GM12878 (cell line): Measurements from ENCODE around the gene RPS2. TPM values are rescaled to one million over a fixed set of nuclear protein-coding genes. Genes with fewer than 3 reads are reported as not detected.

Experiments used
- ATAC-seq: fragments of 200-7000 bp; cut with Tn5 transposase; 3 replicates; pipeline ENCODE4 v1.9.1; 2020; ENCODE audit warnings: mild to moderate bottlenecking, moderate library complexity
- BruUV-seq: library from RNA; stranded (reverse); fragments of 400-500 nt; replicated peaks from 2 replicates; lab custom pipeline; 2021; lab: Mats Ljungman, UMichigan
- CTCF ChIA-PET: fragments of 300-600 bp; sonication (Branson Sonifier 250); formaldehyde crosslinking; extraction: SDS; loops from one replicate; lab custom pipeline; 2021; ENCODE audit warnings: inconsistent platforms; lab: Yijun Ruan, JAX
- POLR2A ChIA-PET: fragments of 350-600 bp; formaldehyde crosslinking; extraction: SDS; loops from one replicate; lab custom pipeline; 2021; ENCODE audit warnings: inconsistent platforms; lab: Charles Lee
- RAD21 ChIA-PET: fragments of 300-600 bp; sonication (Branson Sonifier 250); formaldehyde crosslinking; loops from one replicate; lab custom pipeline; 2023; ENCODE audit warnings: antibody characterized with exemption; ENCODE audit not compliant: unreplicated experiment; lab: Charles Lee
- SMC1A ChIA-PET: fragments of 300-600 bp; sonication (Branson Sonifier 250); formaldehyde crosslinking; loops from one replicate; lab custom pipeline; 2023; ENCODE audit not compliant: unreplicated experiment, uncharacterized antibody; lab: Charles Lee
- DNase-seq: peaks from one replicate; pipeline ENCODE4 v3.0.0-alpha.2; 2011; ENCODE audit warnings: low read depth, low spot score
- FAIRE-seq: peaks from 3 replicates; lab custom pipeline; 2011; peaks lifted over from hg19 to GRCh38; lab: Jason Lieb, UNC
- H2AFZ ChIP-seq: 2 replicates; pipeline ENCODE4 v1.6.0; 2011; ENCODE audit warnings: low read depth, low read length, control low read depth; ENCODE audit not compliant: control insufficient read depth
- H3K27ac ChIP-seq: 2 replicates; pipeline ENCODE4 v1.5.1; 2011; ENCODE audit warnings: control low read depth; ENCODE audit not compliant: control insufficient read depth, insufficient read depth
- H3K27me3 ChIP-seq, 2 experiments: replicated peaks in 1 of 2; 2 replicates each; pipeline versions ENCODE4 v1.6.0 to v1.6.1; 2011; ENCODE audit warnings: low read length in 1 of 2; ENCODE audit not compliant: control insufficient read depth in 2 of 2, insufficient read depth in 2 of 2
- H3K36me3 ChIP-seq, 2 experiments: 2 replicates each; pipeline ENCODE4 v1.5.1; 2011; ENCODE audit warnings: low read length in 1 of 2; ENCODE audit not compliant: control insufficient read depth in 2 of 2, insufficient read depth in 2 of 2
- H3K4me1 ChIP-seq: 2 replicates; pipeline ENCODE4 v1.6.1; 2011; ENCODE audit warnings: mild to moderate bottlenecking, low read length, moderate library complexity, mixed read lengths; ENCODE audit not compliant: control insufficient read depth, insufficient read depth
- H3K4me2 ChIP-seq: 2 replicates; pipeline ENCODE4 v1.6.0; 2011; ENCODE audit warnings: control low read depth; ENCODE audit not compliant: control insufficient read depth, insufficient read depth
- H3K4me3 ChIP-seq: fragments of 200-600 bp; sonication (generic); 2 replicates; pipeline ENCODE4 v1.5.1; 2016
- H3K79me2 ChIP-seq: 2 replicates; pipeline ENCODE4 v1.6.0; 2011; ENCODE audit warnings: low read length; ENCODE audit not compliant: control insufficient read depth, insufficient read depth
- H3K9ac ChIP-seq: 2 replicates; pipeline ENCODE4 v1.8.0; 2011; ENCODE audit warnings: low read length, control low read depth, mixed read lengths; ENCODE audit not compliant: control insufficient read depth, insufficient read depth
- H3K9me3 ChIP-seq: replicated peaks from 3 replicates; pipeline ENCODE4 v1.5.1; 2011; ENCODE audit warnings: mild to moderate bottlenecking, low read length; ENCODE audit not compliant: control insufficient read depth, insufficient read depth
- H4K20me1 ChIP-seq: 2 replicates; pipeline ENCODE4 v1.6.0; 2011; ENCODE audit not compliant: control insufficient read depth, insufficient read depth
- E4F1 ChIP-seq: fragments of 450-650 bp; IDR thresholded peaks from 2 replicates; pipeline ENCODE4 v1.6.1; 2018; ENCODE audit warnings: borderline replicate concordance, mild to moderate bottlenecking; ENCODE audit not compliant: partially characterized antibody
- GABPA ChIP-seq: IDR thresholded peaks from 2 replicates; pipeline ENCODE4 v1.6.1; 2014; ENCODE audit warnings: antibody characterized with exemption, low read depth, mild to moderate bottlenecking, inconsistent platforms
- GATAD2B ChIP-seq: fragments of 450-650 bp; conservative IDR thresholded peaks from 2 replicates; pipeline ENCODE4 v1.6.1; 2017; ENCODE audit warnings: low read depth, mild to moderate bottlenecking, moderate library complexity
- HCFC1 ChIP-seq: fragments of 150-350 bp; IDR thresholded peaks from 2 replicates; pipeline ENCODE4 v1.6.1; 2014; ENCODE audit warnings: low read length
- KAT2A ChIP-seq: conservative IDR thresholded peaks from 2 replicates; pipeline ENCODE4 v1.6.1; 2011; ENCODE audit warnings: low read depth, low read length; ENCODE audit not compliant: control insufficient read depth
- LARP7 ChIP-seq: fragments of 450-650 bp; IDR thresholded peaks from 2 replicates; pipeline ENCODE4 v1.6.1; 2017; ENCODE audit warnings: mild to moderate bottlenecking
- MEF2A ChIP-seq: IDR thresholded peaks from 2 replicates; pipeline ENCODE4 v1.6.1; 2011; ENCODE audit warnings: low read depth, mild to moderate bottlenecking, low read length, moderate library complexity; ENCODE audit not compliant: insufficient read depth
- MTA2 ChIP-seq: fragments of 450-650 bp; IDR thresholded peaks from 2 replicates; pipeline ENCODE4 v1.6.1; 2016; ENCODE audit warnings: low read depth, mild to moderate bottlenecking, moderate library complexity
- RBBP5 ChIP-seq: fragments of 200-600 bp; sonication (generic); conservative IDR thresholded peaks from 2 replicates; pipeline ENCODE4 v1.6.1; 2016
- SMAD5 ChIP-seq: IDR thresholded peaks from 2 replicates; pipeline ENCODE4 v1.6.1; 2016; ENCODE audit warnings: antibody characterized with exemption, low read depth
- STAT1 ChIP-seq: fragments of 450-650 bp; conservative IDR thresholded peaks from 2 replicates; pipeline ENCODE4 v1.6.1; 2014; ENCODE audit warnings: antibody characterized with exemption, mild to moderate bottlenecking
- WRNIP1 ChIP-seq: IDR thresholded peaks from 2 replicates; pipeline ENCODE4 v1.6.1; 2011; ENCODE audit warnings: low read depth, low read length, improper control_type of control experiment, borderline replicate concordance
- YBX1 ChIP-seq: fragments of 450-650 bp; IDR thresholded peaks from 2 replicates; pipeline ENCODE4 v1.6.1; 2016; ENCODE audit warnings: antibody characterized with exemption
- ZBED1 ChIP-seq: IDR thresholded peaks from 2 replicates; pipeline ENCODE4 v1.6.1; 2016; ENCODE audit warnings: borderline replicate concordance
- WGBS: methylation state at CpG from one replicate; pipeline ENCODE4 v1.1.6; 2016; ENCODE audit warnings: low lambda C conversion rate; ENCODE audit not compliant: insufficient replicate concordance, insufficient coverage; ENCODE audit errors: missing lambda C conversion rate; 5-methylcytosine and 5-hydroxymethylcytosine counted together
- in situ Hi-C: fragments of 300-500 bp; cut with MboI; formaldehyde crosslinking; loops from 9 replicates; pipeline ENCODE4 v1.14.3; 2018; ENCODE audit warnings: mixed read lengths
- intact Hi-C: fragments of 100-400 bp; cut with micrococcal nuclease; formaldehyde crosslinking; loops from one replicate; pipeline ENCODE4 v1.14.2; 2022; ENCODE audit not compliant: unreplicated experiment
- polyA plus RNA-seq, 11 experiments: library from polyadenylated mRNA; depleted of rRNA in 4 of 11; unstranded in 6 of 11; stranded (reverse) in 5 of 11; fragments of >200 nt; fragmentation: Nextera tagmentation in 4 of 11; fragmentation: Illumina TruSeq in 1 of 11; extraction: Ambion mirVana in 4 of 11; extraction: Trizol in 1 of 11; gene quantifications; 1 replicate in 1 of 11; 2 replicates in 10 of 11; pipeline versions ENCODE4 v1.2.1 to v1.2.3, GENCODE V29; 2011 to 2016; ENCODE audit warnings: inconsistent platforms in 2 of 11, missing spikeins in 2 of 11, low read depth in 1 of 11
- total RNA-seq, 4 experiments: library from RNA; depleted of rRNA in 3 of 4; stranded (reverse); fragments of >200 nt in 3 of 4; fragmentation: Illumina TruSeq in 1 of 4; extraction: Trizol in 1 of 4; gene quantifications; 2 replicates each; pipeline versions ENCODE4 v1.2.1 to v1.2.3, GENCODE V29; 2013 to 2021
- TF ChIP-seq, protein P1 (sequence below): fragments of 450-650 bp; IDR thresholded peaks from 2 replicates; pipeline ENCODE4 v1.6.1; 2017; ENCODE audit warnings: mild to moderate bottlenecking, moderate library complexity
- TF ChIP-seq, protein P2 (sequence below): fragments of 450-650 bp; IDR thresholded peaks from 2 replicates; pipeline ENCODE4 v1.6.1; 2016; ENCODE audit warnings: mild to moderate bottlenecking
- TF ChIP-seq, protein P3 (sequence below): fragments of 450-650 bp; IDR thresholded peaks from 2 replicates; pipeline ENCODE4 v1.6.1; 2014; ENCODE audit warnings: mild to moderate bottlenecking

RPS2 gene
- total and polyA plus RNA-seq, 10 of the 15 experiments (the other 5 are each of a cell fraction or from before 2014, with no cell fraction given) = 1,295 to 7,121 (median 3,933) TPM

DNA sequence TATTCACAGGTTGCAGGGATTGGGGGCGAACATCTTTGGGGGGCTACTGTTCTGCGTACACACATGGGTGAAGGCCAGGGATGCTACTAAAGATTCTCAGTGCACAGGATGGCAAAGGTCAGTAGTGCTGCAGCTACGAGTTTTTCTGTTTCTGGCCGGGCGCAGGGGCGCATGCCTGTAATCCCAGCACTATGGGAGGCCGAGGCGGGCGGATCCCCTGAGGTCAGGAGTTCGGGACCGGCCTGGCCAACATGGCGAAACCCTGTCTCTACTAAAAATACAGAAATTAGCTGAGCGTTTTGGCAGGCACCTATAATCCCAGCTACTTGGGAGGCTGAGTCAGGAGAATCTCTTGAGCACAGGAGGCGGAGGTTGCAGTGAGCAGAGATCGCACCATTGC, 48.9 kb upstream of the RPS2 start:
- FAIRE-seq (no peak), ATAC-seq (no peak), DNase-seq (no peak)
- Histone ChIP-seq H4K20me1 (no peaks in the 10 kb centered on the region), H3K79me2 (peaks cover 20% of the 10 kb centered on the region), H3K4me2 (no peak overlapping the region), H3K4me1 (peaks cover 7% of the 10 kb centered on the region), H3K4me3 (no peak overlapping the region), H3K9ac (no peak overlapping the region), H3K27me3 (no peaks in the 10 kb centered on the region), H3K36me3 (no peaks in the 10 kb centered on the region), H3K27ac (no peak overlapping the region), H2AFZ (no peak overlapping the region), H3K9me3 (no peaks in the 10 kb centered on the region)
- ChIA-PET RAD21 (no interaction called here), SMC1A (no interaction called here), POLR2A (interaction anchor here (0.6 to 0.9 kb wide), 2 partner anchors 9 to 401 kb away, joined by 3 to 6 read pairs; no protein-coding TSS in a partner anchor), CTCF (interaction anchor here (0.8 to 2.3 kb wide), 5 partner anchors 9 to 139 kb away, joined by 3 to 11 read pairs (median 5); no protein-coding TSS in a partner anchor)
- no TSS peak for BruUV-seq
- intact Hi-C loops = no loop called here
- TF ChIP-seq, protein P1, sequence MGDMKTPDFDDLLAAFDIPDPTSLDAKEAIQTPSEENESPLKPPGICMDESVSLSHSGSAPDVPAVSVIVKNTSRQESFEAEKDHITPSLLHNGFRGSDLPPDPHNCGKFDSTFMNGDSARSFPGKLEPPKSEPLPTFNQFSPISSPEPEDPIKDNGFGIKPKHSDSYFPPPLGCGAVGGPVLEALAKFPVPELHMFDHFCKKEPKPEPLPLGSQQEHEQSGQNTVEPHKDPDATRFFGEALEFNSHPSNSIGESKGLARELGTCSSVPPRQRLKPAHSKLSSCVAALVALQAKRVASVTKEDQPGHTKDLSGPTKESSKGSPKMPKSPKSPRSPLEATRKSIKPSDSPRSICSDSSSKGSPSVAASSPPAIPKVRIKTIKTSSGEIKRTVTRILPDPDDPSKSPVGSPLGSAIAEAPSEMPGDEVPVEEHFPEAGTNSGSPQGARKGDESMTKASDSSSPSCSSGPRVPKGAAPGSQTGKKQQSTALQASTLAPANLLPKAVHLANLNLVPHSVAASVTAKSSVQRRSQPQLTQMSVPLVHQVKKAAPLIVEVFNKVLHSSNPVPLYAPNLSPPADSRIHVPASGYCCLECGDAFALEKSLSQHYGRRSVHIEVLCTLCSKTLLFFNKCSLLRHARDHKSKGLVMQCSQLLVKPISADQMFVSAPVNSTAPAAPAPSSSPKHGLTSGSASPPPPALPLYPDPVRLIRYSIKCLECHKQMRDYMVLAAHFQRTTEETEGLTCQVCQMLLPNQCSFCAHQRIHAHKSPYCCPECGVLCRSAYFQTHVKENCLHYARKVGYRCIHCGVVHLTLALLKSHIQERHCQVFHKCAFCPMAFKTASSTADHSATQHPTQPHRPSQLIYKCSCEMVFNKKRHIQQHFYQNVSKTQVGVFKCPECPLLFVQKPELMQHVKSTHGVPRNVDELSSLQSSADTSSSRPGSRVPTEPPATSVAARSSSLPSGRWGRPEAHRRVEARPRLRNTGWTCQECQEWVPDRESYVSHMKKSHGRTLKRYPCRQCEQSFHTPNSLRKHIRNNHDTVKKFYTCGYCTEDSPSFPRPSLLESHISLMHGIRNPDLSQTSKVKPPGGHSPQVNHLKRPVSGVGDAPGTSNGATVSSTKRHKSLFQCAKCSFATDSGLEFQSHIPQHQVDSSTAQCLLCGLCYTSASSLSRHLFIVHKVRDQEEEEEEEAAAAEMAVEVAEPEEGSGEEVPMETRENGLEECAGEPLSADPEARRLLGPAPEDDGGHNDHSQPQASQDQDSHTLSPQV = no peak
- TF ChIP-seq HCFC1 = no peak
- TF ChIP-seq E4F1 = no peak
- TF ChIP-seq WRNIP1 = no peak
- TF ChIP-seq YBX1 = no peak
- TF ChIP-seq STAT1 = no peak
- TF ChIP-seq, protein P2, sequence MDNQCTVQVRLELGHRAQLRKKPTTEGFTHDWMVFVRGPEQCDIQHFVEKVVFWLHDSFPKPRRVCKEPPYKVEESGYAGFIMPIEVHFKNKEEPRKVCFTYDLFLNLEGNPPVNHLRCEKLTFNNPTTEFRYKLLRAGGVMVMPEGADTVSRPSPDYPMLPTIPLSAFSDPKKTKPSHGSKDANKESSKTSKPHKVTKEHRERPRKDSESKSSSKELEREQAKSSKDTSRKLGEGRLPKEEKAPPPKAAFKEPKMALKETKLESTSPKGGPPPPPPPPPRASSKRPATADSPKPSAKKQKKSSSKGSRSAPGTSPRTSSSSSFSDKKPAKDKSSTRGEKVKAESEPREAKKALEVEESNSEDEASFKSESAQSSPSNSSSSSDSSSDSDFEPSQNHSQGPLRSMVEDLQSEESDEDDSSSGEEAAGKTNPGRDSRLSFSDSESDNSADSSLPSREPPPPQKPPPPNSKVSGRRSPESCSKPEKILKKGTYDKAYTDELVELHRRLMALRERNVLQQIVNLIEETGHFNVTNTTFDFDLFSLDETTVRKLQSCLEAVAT = no peak
- TF ChIP-seq SMAD5 = no peak
- no peak for TF ChIP-seq LARP7
- no peak for TF ChIP-seq ZBED1
- TF ChIP-seq GATAD2B = no peak
- no peak for TF ChIP-seq MEF2A
- TF ChIP-seq, protein P3, sequence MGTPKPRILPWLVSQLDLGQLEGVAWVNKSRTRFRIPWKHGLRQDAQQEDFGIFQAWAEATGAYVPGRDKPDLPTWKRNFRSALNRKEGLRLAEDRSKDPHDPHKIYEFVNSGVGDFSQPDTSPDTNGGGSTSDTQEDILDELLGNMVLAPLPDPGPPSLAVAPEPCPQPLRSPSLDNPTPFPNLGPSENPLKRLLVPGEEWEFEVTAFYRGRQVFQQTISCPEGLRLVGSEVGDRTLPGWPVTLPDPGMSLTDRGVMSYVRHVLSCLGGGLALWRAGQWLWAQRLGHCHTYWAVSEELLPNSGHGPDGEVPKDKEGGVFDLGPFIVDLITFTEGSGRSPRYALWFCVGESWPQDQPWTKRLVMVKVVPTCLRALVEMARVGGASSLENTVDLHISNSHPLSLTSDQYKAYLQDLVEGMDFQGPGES = no peak
- no peak for TF ChIP-seq GABPA
- TF ChIP-seq KAT2A = no peak
- TF ChIP-seq RBBP5 = no peak
- no peak for TF ChIP-seq MTA2
- 81% methylated on average over 15 of the region's 15 CpGs for WGBS
- in situ Hi-C loops = loop anchor here (10.0 kb wide), 1 partner anchor 481 kb away; no protein-coding TSS in a partner anchor
